OCI-LY7 (cell line): ENCODE measurements around the gene ANO10.

ENCODE experiments used
- EZH2phosphoT487 ChIP-seq: fragments of 200-600 bp; sonication (generic); IDR thresholded peaks from 2 replicates; pipeline ENCODE4 v1.6.1; 2018; ENCODE audit warnings: low read depth, borderline replicate concordance, mild to moderate bottlenecking, mixed run types, antibody characterized with exemption, low read length, moderate library complexity, mixed read lengths
- TF ChIP-seq, protein P1 (sequence below): fragments of 200-600 bp; sonication (generic); conservative IDR thresholded peaks from 2 replicates; pipeline ENCODE4 v1.5.1; 2014; ENCODE audit warnings: mild to moderate bottlenecking, antibody characterized with exemption, low read length, moderate library complexity, mixed read lengths

GRCh38 chr3:43331381-43331780 is 290.4 kb downstream of the ANO10 start:
- TF ChIP-seq, protein P1, sequence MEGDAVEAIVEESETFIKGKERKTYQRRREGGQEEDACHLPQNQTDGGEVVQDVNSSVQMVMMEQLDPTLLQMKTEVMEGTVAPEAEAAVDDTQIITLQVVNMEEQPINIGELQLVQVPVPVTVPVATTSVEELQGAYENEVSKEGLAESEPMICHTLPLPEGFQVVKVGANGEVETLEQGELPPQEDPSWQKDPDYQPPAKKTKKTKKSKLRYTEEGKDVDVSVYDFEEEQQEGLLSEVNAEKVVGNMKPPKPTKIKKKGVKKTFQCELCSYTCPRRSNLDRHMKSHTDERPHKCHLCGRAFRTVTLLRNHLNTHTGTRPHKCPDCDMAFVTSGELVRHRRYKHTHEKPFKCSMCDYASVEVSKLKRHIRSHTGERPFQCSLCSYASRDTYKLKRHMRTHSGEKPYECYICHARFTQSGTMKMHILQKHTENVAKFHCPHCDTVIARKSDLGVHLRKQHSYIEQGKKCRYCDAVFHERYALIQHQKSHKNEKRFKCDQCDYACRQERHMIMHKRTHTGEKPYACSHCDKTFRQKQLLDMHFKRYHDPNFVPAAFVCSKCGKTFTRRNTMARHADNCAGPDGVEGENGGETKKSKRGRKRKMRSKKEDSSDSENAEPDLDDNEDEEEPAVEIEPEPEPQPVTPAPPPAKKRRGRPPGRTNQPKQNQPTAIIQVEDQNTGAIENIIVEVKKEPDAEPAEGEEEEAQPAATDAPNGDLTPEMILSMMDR: no peak
- no peak for TF ChIP-seq EZH2phosphoT487
